ENCODE data around the gene CCNI.

GRCh38 chr4:77079281-77079680 is 3.5 kb upstream of the CCNI start:
- TF ChIP-seq RXRA (IDR thresholded peaks at IDR 0.05; ENCODE audit: borderline replicate concordance, low read depth), result no peak
- no peak for TF ChIP-seq CTCF (IDR thresholded peaks at IDR 0.05)
- no peak for TF ChIP-seq USF2 (IDR thresholded peaks at IDR 0.05; ENCODE audit: borderline replicate concordance, low read depth, low read length)

Data from SK-N-SH (cell line).